Activated naive CD8-positive, alpha-beta T cell treated with anti-CD3 and anti-CD28 coated beads for 36 hours (primary cell): Measurements from ENCODE around the gene FMN2. TPM values are rescaled to one million over a fixed set of nuclear protein-coding genes. Genes with fewer than 3 reads are reported as not detected.
A peak's percentile ranks its signal among the peaks of the same experiment; 100 is the strongest.

ENCODE experiments used
- DNase-seq: peaks from one replicate; pipeline ENCODE4 v3.0.0; 2021
- H3K27ac Mint-ChIP-seq: one replicate; pipeline ENCODE4 v1.8.0; 2022; ENCODE audit warnings: mild to moderate bottlenecking, moderate library complexity, mixed read lengths
- H3K27me3 Mint-ChIP-seq: one replicate; pipeline ENCODE4 v1.8.0; 2022; ENCODE audit warnings: mild to moderate bottlenecking, mixed read lengths
- H3K36me3 Mint-ChIP-seq: one replicate; pipeline ENCODE4 v1.8.0; 2021; ENCODE audit warnings: mild to moderate bottlenecking, mixed read lengths
- H3K4me1 Mint-ChIP-seq: one replicate; pipeline ENCODE4 v1.8.0; 2021; ENCODE audit warnings: mixed read lengths
- H3K4me3 Mint-ChIP-seq: one replicate; pipeline ENCODE4 v1.8.0; 2022; ENCODE audit warnings: mild to moderate bottlenecking, moderate library complexity, mixed read lengths
- H3K9me3 Mint-ChIP-seq: one replicate; pipeline ENCODE4 v1.8.0; 2022; ENCODE audit warnings: mixed read lengths
- total RNA-seq, 2 experiments: library from RNA; stranded (reverse); gene quantifications; one replicate each; pipeline ENCODE4 v1.2.3, GENCODE V29; 2021

The FMN2 gene
- not detected for total RNA-seq

GRCh38 chr1:240091614-240092300 lies at the start of gene FMN2:
TSS of gene FMN2 (plus strand) at chr1:240091883. CDS start at chr1:240092110, 227 bp downstream.
- peaks cover 61% of the 10 kb centered on the region for H3K27me3 Mint-ChIP-seq
- no peaks in the 10 kb centered on the region for H3K36me3 Mint-ChIP-seq
- peaks cover 3% of the 10 kb centered on the region for H3K4me1 Mint-ChIP-seq
- no peaks in the 10 kb centered on the region for H3K9me3 Mint-ChIP-seq
- DNase-seq = peak; percentile 19
- no peak within 1 kb of the TSS for H3K27ac Mint-ChIP-seq
- peak within 1 kb of the TSS; percentile 43 for H3K4me3 Mint-ChIP-seq

- no peak overlapping the region for H3K27ac Mint-ChIP-seq
- DNase-seq = no peak
- peaks cover 1% of the 10 kb centered on the region for H3K9me3 Mint-ChIP-seq
- no peaks in the 10 kb centered on the region for H3K36me3 Mint-ChIP-seq
- no peaks in the 10 kb centered on the region for H3K4me1 Mint-ChIP-seq
- H3K27me3 Mint-ChIP-seq = no peaks in the 10 kb centered on the region
- no peak overlapping the region for H3K4me3 Mint-ChIP-seq
Measured at GRCh38 chr1:240044620-240045019, 47.1 kb upstream of the FMN2 start.

GRCh38 chr1:240046000-240046399 lies 45.7 kb upstream of the FMN2 start:
- H3K27ac Mint-ChIP-seq = no peak overlapping the region
- H3K4me1 Mint-ChIP-seq = no peaks in the 10 kb centered on the region
- DNase-seq = no peak
- no peaks in the 10 kb centered on the region for H3K27me3 Mint-ChIP-seq
- H3K4me3 Mint-ChIP-seq = no peak overlapping the region
- no peaks in the 10 kb centered on the region for H3K36me3 Mint-ChIP-seq
- H3K9me3 Mint-ChIP-seq = peaks cover 1% of the 10 kb centered on the region

GRCh38 chr1:240054109-240054701 lies 37.5 kb upstream of the FMN2 start:
- no peak for DNase-seq
- Mint-ChIP-seq H3K9me3 (no peaks in the 10 kb centered on the region), H3K36me3 (no peaks in the 10 kb centered on the region), H3K4me1 (no peaks in the 10 kb centered on the region), H3K27ac (no peak overlapping the region), H3K4me3 (no peak overlapping the region), H3K27me3 (no peaks in the 10 kb centered on the region)

- no peaks in the 10 kb centered on the region for H3K9me3 Mint-ChIP-seq
Measured at GRCh38 chr1:240055936-240056335, 35.7 kb upstream of the FMN2 start.

GRCh38 chr1:240056350-240056749 lies 35.3 kb upstream of the FMN2 start:
- Mint-ChIP-seq H3K36me3 (no peaks in the 10 kb centered on the region), H3K4me1 (no peaks in the 10 kb centered on the region), H3K4me3 (no peak overlapping the region), H3K27me3 (no peaks in the 10 kb centered on the region), H3K27ac (no peak overlapping the region), H3K9me3 (no peaks in the 10 kb centered on the region)
- no peak for DNase-seq

More at GRCh38 chr1:240055936-240056335, 35.7 kb upstream of the FMN2 start:
- no peaks in the 10 kb centered on the region for H3K36me3 Mint-ChIP-seq
- H3K27ac Mint-ChIP-seq = no peak overlapping the region
- H3K4me1 Mint-ChIP-seq = no peaks in the 10 kb centered on the region
- DNase-seq = no peak
- no peak overlapping the region for H3K4me3 Mint-ChIP-seq
- no peaks in the 10 kb centered on the region for H3K27me3 Mint-ChIP-seq

GRCh38 chr1:240058049-240058448 lies 33.6 kb upstream of the FMN2 start:
- no peaks in the 10 kb centered on the region for H3K9me3 Mint-ChIP-seq
- H3K36me3 Mint-ChIP-seq = no peaks in the 10 kb centered on the region
- no peak overlapping the region for H3K27ac Mint-ChIP-seq
- no peaks in the 10 kb centered on the region for H3K27me3 Mint-ChIP-seq
- DNase-seq = no peak
- H3K4me1 Mint-ChIP-seq = no peaks in the 10 kb centered on the region
- no peak overlapping the region for H3K4me3 Mint-ChIP-seq

- Mint-ChIP-seq H3K4me3 (no peak overlapping the region), H3K4me1 (no peaks in the 10 kb centered on the region), H3K27ac (no peak overlapping the region), H3K9me3 (no peaks in the 10 kb centered on the region), H3K27me3 (peaks cover 10% of the 10 kb centered on the region), H3K36me3 (no peaks in the 10 kb centered on the region)
- DNase-seq = no peak
Measured at GRCh38 chr1:240068961-240069360, 22.7 kb upstream of the FMN2 start.

GRCh38 chr1:240070188-240070587 lies 21.5 kb upstream of the FMN2 start:
- no peaks in the 10 kb centered on the region for H3K36me3 Mint-ChIP-seq
- no peak for DNase-seq
- no peaks in the 10 kb centered on the region for H3K4me1 Mint-ChIP-seq
- H3K4me3 Mint-ChIP-seq = no peak overlapping the region
- no peak overlapping the region for H3K27ac Mint-ChIP-seq
- H3K9me3 Mint-ChIP-seq = no peaks in the 10 kb centered on the region
- peaks cover 10% of the 10 kb centered on the region for H3K27me3 Mint-ChIP-seq

GRCh38 chr1:240073097-240073496 lies 18.6 kb upstream of the FMN2 start:
- no peak overlapping the region for H3K4me3 Mint-ChIP-seq
- no peaks in the 10 kb centered on the region for H3K9me3 Mint-ChIP-seq
- H3K4me1 Mint-ChIP-seq = no peaks in the 10 kb centered on the region
- no peak for DNase-seq
- H3K27ac Mint-ChIP-seq = no peak overlapping the region
- H3K36me3 Mint-ChIP-seq = no peaks in the 10 kb centered on the region
- H3K27me3 Mint-ChIP-seq = peaks cover 14% of the 10 kb centered on the region

GRCh38 chr1:240074422-240074821 lies 17.3 kb upstream of the FMN2 start:
- Mint-ChIP-seq H3K36me3 (no peaks in the 10 kb centered on the region), H3K9me3 (peaks cover 3% of the 10 kb centered on the region), H3K4me3 (no peak overlapping the region), H3K27me3 (peaks cover 14% of the 10 kb centered on the region), H3K4me1 (no peaks in the 10 kb centered on the region), H3K27ac (no peak overlapping the region)
- no peak for DNase-seq

GRCh38 chr1:240074908-240075307 lies 16.8 kb upstream of the FMN2 start:
- H3K9me3 Mint-ChIP-seq = peaks cover 3% of the 10 kb centered on the region
- H3K36me3 Mint-ChIP-seq = no peaks in the 10 kb centered on the region
- DNase-seq = no peak
- no peak overlapping the region for H3K4me3 Mint-ChIP-seq
- H3K4me1 Mint-ChIP-seq = no peaks in the 10 kb centered on the region
- H3K27me3 Mint-ChIP-seq = peaks cover 14% of the 10 kb centered on the region
- no peak overlapping the region for H3K27ac Mint-ChIP-seq

GRCh38 chr1:240084337-240084736 lies 7.3 kb upstream of the FMN2 start:
- H3K27me3 Mint-ChIP-seq = peaks cover 14% of the 10 kb centered on the region
- no peaks in the 10 kb centered on the region for H3K4me1 Mint-ChIP-seq
- no peak overlapping the region for H3K4me3 Mint-ChIP-seq
- no peak overlapping the region for H3K27ac Mint-ChIP-seq
- no peaks in the 10 kb centered on the region for H3K36me3 Mint-ChIP-seq
- DNase-seq = no peak
- H3K9me3 Mint-ChIP-seq = no peaks in the 10 kb centered on the region

GRCh38 chr1:240084749-240085148 lies 6.9 kb upstream of the FMN2 start:
- Mint-ChIP-seq H3K36me3 (no peaks in the 10 kb centered on the region), H3K9me3 (no peaks in the 10 kb centered on the region), H3K27me3 (peaks cover 16% of the 10 kb centered on the region), H3K4me1 (no peaks in the 10 kb centered on the region), H3K4me3 (no peak overlapping the region), H3K27ac (no peak overlapping the region)
- DNase-seq = no peak

- Mint-ChIP-seq H3K4me3 (no peak overlapping the region), H3K27ac (no peak overlapping the region), H3K36me3 (no peaks in the 10 kb centered on the region), H3K27me3 (peaks cover 31% of the 10 kb centered on the region), H3K9me3 (no peaks in the 10 kb centered on the region), H3K4me1 (peaks cover 3% of the 10 kb centered on the region)
- DNase-seq = no peak
Measured at GRCh38 chr1:240086726-240087125, 5.0 kb upstream of the FMN2 start.

GRCh38 chr1:240090014-240090413 lies 1.7 kb upstream of the FMN2 start:
- Mint-ChIP-seq H3K9me3 (no peaks in the 10 kb centered on the region), H3K4me3 (no peak overlapping the region), H3K4me1 (peaks cover 3% of the 10 kb centered on the region), H3K36me3 (no peaks in the 10 kb centered on the region), H3K27ac (no peak overlapping the region), H3K27me3 (peaks cover 53% of the 10 kb centered on the region)
- DNase-seq = no peak
